Suprapubic skin (tissue), 3 donors: ENCODE results near the gene HDLBP.

Source experiments
- CTCF ChIP-seq, 2 donors: fragments of 200-600 bp in 1 of 2; fragments of 450-650 bp in 1 of 2; sonication (generic) in 1 of 2; IDR thresholded peaks; one replicate each; pipeline ENCODE4 v1.5.1; 2016 to 2019; ENCODE audit warnings: antibody characterized with exemption in 2 of 2, mild to moderate bottlenecking in 1 of 2, moderate library complexity in 1 of 2
- POLR2A ChIP-seq, 2 donors: fragments of 450-650 bp; IDR thresholded peaks; one replicate each; pipeline ENCODE4 v1.6.1; 2017; ENCODE audit warnings: antibody characterized with exemption in 2 of 2, mild to moderate bottlenecking in 2 of 2, moderate library complexity in 2 of 2

GRCh38 chr2:241288324-241288888, 27.1 kb downstream of the HDLBP start:
- TF ChIP-seq CTCF (IDR thresholded peaks at IDR 0.05), result no peak
- no peak for TF ChIP-seq POLR2A (IDR thresholded peaks at IDR 0.05)
